ENCODE measurements around the gene CECR2.

The CECR2 gene

DNA sequence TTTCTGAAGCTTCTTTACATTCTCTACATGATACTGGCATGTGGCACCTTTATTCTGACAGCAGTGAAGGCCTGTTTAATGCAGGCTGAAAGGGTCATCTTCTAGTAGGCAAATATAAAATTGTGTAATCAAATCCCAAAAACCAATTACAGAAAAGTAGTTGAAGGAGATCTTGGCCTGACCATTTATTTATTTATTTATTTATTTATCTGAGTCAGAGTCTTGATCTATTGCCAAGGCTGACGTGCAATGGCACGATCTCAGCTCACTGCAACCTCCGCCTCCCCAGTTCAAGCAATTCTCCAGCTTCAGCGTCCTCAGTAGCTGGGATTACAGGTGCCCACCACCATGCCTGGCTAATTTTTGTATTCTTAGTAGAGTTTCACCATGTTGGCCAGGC lies 22.7 kb upstream of the CECR2 start:
- Histone ChIP-seq H3K4me2 (ENCODE audit: low read length) (no peak overlapping the region), H3K9me3 (ENCODE audit: control insufficient read depth, insufficient read depth, low read length) (no peaks in the 10 kb centered on the region), H3K36me3 (ENCODE audit: control insufficient read depth, low read length) (no peaks in the 10 kb centered on the region), H3K4me1 (ENCODE audit: control insufficient read depth, low read length) (peaks cover 63% of the 10 kb centered on the region), H3K4me3 (ENCODE audit: low read length) (no peak overlapping the region), H3F3A (ENCODE audit: control insufficient read depth, insufficient read depth) (peaks cover 5% of the 10 kb centered on the region; the same call in 1 of the 2 replicates), H3K27ac (ENCODE audit: low read depth, low read length) (no peak overlapping the region), H3K79me2 (ENCODE audit: control insufficient read depth, low read length) (no peaks in the 10 kb centered on the region), H3K9me2 (replicated peaks; ENCODE audit: control insufficient read depth, low read length) (no peaks in the 10 kb centered on the region), H3K27me3 (ENCODE audit: control insufficient read depth, low read length) (no peaks in the 10 kb centered on the region), H4K20me1 (ENCODE audit: control insufficient read depth, insufficient read depth, low read depth, low read length) (no peaks in the 10 kb centered on the region)
- no peak for TF ChIP-seq EZH2phosphoT487 (IDR thresholded peaks at IDR 0.05; ENCODE audit: borderline replicate concordance, low read length)
- TF ChIP-seq, protein P1, sequence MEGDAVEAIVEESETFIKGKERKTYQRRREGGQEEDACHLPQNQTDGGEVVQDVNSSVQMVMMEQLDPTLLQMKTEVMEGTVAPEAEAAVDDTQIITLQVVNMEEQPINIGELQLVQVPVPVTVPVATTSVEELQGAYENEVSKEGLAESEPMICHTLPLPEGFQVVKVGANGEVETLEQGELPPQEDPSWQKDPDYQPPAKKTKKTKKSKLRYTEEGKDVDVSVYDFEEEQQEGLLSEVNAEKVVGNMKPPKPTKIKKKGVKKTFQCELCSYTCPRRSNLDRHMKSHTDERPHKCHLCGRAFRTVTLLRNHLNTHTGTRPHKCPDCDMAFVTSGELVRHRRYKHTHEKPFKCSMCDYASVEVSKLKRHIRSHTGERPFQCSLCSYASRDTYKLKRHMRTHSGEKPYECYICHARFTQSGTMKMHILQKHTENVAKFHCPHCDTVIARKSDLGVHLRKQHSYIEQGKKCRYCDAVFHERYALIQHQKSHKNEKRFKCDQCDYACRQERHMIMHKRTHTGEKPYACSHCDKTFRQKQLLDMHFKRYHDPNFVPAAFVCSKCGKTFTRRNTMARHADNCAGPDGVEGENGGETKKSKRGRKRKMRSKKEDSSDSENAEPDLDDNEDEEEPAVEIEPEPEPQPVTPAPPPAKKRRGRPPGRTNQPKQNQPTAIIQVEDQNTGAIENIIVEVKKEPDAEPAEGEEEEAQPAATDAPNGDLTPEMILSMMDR (IDR thresholded peaks at IDR 0.05; ENCODE audit: low read depth, low read length, poor library complexity, severe bottlenecking) = no peak

DNA sequence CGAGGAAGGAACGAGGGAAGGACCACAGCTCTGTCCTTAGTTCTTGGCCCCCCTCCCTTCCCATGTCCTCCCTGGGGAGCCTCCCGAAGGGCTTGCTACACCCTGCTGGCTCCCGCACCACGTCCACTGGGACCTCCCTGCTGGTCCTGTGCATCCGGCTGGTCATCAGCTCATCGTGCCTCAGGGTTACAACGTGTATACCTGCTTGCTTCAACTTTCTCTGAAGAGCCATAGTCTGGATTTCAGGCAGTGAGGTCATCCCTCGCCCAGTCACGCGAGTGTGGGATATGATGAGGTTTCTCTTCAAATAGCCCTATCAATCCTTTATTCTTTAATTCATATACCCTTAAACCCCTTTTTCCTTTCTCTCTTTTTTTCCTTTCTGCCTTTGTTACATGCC lies 21.5 kb upstream of the CECR2 start:
- Histone ChIP-seq H3F3A (ENCODE audit: control insufficient read depth, insufficient read depth) (no peaks in the 10 kb centered on the region; the same call in 1 of the 2 replicates), H3K9me2 (replicated peaks; ENCODE audit: control insufficient read depth, low read length) (no peaks in the 10 kb centered on the region), H3K79me2 (ENCODE audit: control insufficient read depth, low read length) (no peaks in the 10 kb centered on the region), H3K4me1 (ENCODE audit: control insufficient read depth, low read length) (peaks cover 51% of the 10 kb centered on the region), H3K27me3 (ENCODE audit: control insufficient read depth, low read length) (no peaks in the 10 kb centered on the region), H3K36me3 (ENCODE audit: control insufficient read depth, low read length) (no peaks in the 10 kb centered on the region), H3K27ac (ENCODE audit: low read depth, low read length) (no peak overlapping the region), H3K9me3 (ENCODE audit: control insufficient read depth, insufficient read depth, low read length) (no peaks in the 10 kb centered on the region), H3K4me2 (ENCODE audit: low read length) (no peak overlapping the region), H4K20me1 (ENCODE audit: control insufficient read depth, insufficient read depth, low read depth, low read length) (no peaks in the 10 kb centered on the region), H3K4me3 (ENCODE audit: low read length) (no peak overlapping the region)
- no peak for TF ChIP-seq EZH2phosphoT487 (IDR thresholded peaks at IDR 0.05; ENCODE audit: borderline replicate concordance, low read length)
- TF ChIP-seq, protein P1 (IDR thresholded peaks at IDR 0.05; ENCODE audit: low read depth, low read length, poor library complexity, severe bottlenecking) = no peak

DNA sequence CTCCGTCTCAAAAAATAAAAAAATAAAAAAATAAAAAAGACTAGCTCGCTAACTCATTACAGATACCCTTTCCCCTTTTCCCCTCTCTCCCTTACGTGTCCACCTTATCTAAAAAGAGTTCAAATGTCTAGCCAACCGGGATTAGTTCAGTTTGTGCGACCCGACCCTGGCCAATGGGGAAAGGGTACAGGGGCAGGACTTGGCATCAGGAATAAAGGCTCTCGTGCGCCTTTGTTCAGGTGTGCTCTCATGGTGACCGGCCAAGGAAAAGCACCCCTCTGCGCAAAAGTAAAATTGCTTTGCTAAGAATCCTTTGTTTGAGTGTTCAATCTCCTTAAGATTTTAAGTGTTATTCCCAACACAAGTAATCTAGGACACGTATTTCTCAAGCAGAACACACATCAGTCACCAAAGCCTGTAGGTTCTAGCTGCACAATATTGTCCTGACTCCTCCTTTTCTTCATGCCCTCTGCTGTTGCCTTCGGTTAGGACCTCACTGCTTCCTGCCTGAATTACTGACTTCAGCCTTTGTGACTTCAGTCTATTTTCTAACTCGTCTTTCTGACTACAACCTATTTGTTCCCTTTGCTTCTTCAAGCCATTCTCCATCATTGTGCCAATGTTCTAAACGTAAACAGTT lies 20.7 kb upstream of the CECR2 start:
- Histone ChIP-seq H3K9me3 (ENCODE audit: control insufficient read depth, insufficient read depth, low read length) (no peaks in the 10 kb centered on the region), H3K4me2 (ENCODE audit: low read length) (peak overlapping the region; percentile 39; the same call in 1 of the 2 replicates), H3K27me3 (ENCODE audit: control insufficient read depth, low read length) (no peaks in the 10 kb centered on the region), H4K20me1 (ENCODE audit: control insufficient read depth, insufficient read depth, low read depth, low read length) (no peaks in the 10 kb centered on the region), H3K79me2 (ENCODE audit: control insufficient read depth, low read length) (no peaks in the 10 kb centered on the region), H3K27ac (ENCODE audit: low read depth, low read length) (no peak overlapping the region), H3K4me3 (ENCODE audit: low read length) (0 out of 2 replicates have a peak overlapping the region, but pooled peaks have one; percentile 3), H3F3A (ENCODE audit: control insufficient read depth, insufficient read depth) (no peaks in the 10 kb centered on the region; the same call in 1 of the 2 replicates), H3K9me2 (replicated peaks; ENCODE audit: control insufficient read depth, low read length) (no peaks in the 10 kb centered on the region), H3K4me1 (ENCODE audit: control insufficient read depth, low read length) (peaks cover 43% of the 10 kb centered on the region), H3K36me3 (ENCODE audit: control insufficient read depth, low read length) (no peaks in the 10 kb centered on the region)
- TF ChIP-seq EZH2phosphoT487 (IDR thresholded peaks at IDR 0.05; ENCODE audit: borderline replicate concordance, low read length) = no peak
- TF ChIP-seq, protein P1 (IDR thresholded peaks at IDR 0.05; ENCODE audit: low read depth, low read length, poor library complexity, severe bottlenecking) = no peak

All from DOHH2 (cell line).